ENCODE data around the gene SNX19. TPM values are rescaled to one million over a fixed set of nuclear protein-coding genes. Genes with fewer than 3 reads are reported as not detected.

The SNX19 gene
- total RNA-seq, 1 donor from 2014 or later: 32.8 TPM

DNA sequence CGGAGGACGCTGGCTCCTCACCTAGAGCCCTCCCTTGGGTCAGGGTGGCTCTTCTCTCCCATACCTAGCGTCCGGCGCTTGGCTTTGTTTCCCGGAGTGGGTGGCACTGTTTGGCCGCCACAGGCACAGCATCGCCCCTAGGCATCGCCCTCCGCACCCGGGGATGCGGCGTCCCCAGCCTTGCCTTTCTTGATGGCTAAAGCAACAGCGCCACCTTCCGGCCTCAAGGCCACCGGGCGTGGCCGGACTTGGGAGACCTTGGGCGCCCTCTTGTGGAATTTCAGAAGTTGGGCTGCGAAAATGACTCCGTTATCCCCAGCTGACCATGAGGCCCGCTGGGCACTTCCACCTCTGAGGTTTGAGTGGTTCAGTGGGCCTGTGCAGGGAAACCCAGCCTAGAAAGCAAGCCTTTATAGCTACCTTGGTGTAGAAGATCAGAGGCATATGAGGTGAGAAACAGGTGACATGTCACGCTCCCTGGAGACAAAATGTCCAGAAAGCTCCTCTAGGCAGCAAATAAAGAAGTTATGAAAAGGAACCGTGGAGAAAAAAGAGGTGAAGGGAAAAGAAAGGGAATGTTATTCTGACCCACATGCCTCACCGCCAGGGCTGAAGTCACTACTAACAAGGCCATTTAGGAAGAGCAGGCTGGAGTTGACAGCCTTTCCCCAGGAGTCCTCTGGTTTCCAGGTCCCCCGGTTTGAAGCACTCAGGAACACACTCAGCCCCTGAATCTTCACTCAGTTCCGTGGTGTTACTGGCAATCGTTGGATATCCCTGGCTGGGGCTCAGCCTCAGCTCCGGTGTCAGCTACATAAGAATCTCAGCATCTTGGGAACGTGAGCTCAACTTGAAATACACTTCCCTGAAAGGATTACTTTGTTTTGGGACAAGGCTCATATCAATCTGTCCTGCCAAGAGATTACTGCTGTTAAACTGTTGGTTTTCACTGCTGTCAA is 54.1 kb downstream of the SNX19 start:
- Histone ChIP-seq H3K9ac (no peak overlapping the region), H3K4me3 (no peak overlapping the region), H2AFZ (replicated peaks) (peak overlapping the region; percentile 64), H3K4me1 (peaks cover 8% of the 10 kb centered on the region), H3K36me3 (no peaks in the 10 kb centered on the region), H4K20me1 (ENCODE audit: low read depth) (no peaks in the 10 kb centered on the region), H3F3A (ENCODE audit: low read depth) (no peaks in the 10 kb centered on the region), H3K9me3 (ENCODE audit: low read depth) (no peaks in the 10 kb centered on the region), H3K4me2 (peak overlapping the region; percentile 25), H3K27me3 (peaks cover 6% of the 10 kb centered on the region), H3K27ac (no peak overlapping the region), H3K79me2 (ENCODE audit: low read depth) (no peaks in the 10 kb centered on the region)
- TF ChIP-seq, protein P1, sequence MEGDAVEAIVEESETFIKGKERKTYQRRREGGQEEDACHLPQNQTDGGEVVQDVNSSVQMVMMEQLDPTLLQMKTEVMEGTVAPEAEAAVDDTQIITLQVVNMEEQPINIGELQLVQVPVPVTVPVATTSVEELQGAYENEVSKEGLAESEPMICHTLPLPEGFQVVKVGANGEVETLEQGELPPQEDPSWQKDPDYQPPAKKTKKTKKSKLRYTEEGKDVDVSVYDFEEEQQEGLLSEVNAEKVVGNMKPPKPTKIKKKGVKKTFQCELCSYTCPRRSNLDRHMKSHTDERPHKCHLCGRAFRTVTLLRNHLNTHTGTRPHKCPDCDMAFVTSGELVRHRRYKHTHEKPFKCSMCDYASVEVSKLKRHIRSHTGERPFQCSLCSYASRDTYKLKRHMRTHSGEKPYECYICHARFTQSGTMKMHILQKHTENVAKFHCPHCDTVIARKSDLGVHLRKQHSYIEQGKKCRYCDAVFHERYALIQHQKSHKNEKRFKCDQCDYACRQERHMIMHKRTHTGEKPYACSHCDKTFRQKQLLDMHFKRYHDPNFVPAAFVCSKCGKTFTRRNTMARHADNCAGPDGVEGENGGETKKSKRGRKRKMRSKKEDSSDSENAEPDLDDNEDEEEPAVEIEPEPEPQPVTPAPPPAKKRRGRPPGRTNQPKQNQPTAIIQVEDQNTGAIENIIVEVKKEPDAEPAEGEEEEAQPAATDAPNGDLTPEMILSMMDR (IDR thresholded peaks at IDR 0.05): peak; percentile 100
- TF ChIP-seq EZH2phosphoT487 (IDR thresholded peaks at IDR 0.05): no peak
- peaks cover 25% of the 10 kb centered on the region for H3K4me1 Mint-ChIP-seq
- peaks cover 2% of the 10 kb centered on the region for H3K36me3 Mint-ChIP-seq
- DNase-seq (ENCODE audit: low spot score): peak; percentile 98
- peak overlapping the region; percentile 24 for H3K27ac Mint-ChIP-seq
- H3K9me3 Mint-ChIP-seq: peaks cover 1% of the 10 kb centered on the region
- peaks cover 2% of the 10 kb centered on the region for H3K27me3 Mint-ChIP-seq (ENCODE audit: insufficient read depth, low read depth)
- H3K4me3 Mint-ChIP-seq: no peak overlapping the region

DNA sequence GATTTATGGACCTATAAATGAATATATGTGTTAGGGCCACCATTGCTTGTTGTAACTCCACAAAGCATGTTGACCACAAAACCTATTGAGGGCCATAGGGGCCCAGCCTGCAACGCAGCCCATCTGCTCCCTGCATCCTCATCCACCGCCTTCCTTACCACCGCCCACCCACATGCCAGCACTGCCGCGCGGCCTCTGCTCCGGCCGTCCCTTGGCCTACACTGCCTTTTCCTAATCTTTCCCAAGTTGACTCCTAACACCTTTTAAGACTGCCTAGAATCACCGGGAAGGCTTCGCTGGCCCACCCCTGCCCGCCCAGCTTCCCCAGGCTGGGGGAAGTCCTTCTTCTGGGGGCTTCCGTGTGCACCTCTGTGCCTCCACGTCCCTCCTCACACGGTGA is 55.0 kb downstream of the SNX19 start:
- H3K27me3 ChIP-seq: peaks cover 6% of the 10 kb centered on the region
- Mint-ChIP-seq H3K9me3 (peaks cover 8% of the 10 kb centered on the region), H3K4me3 (no peak overlapping the region), H3K4me1 (peaks cover 25% of the 10 kb centered on the region), H3K27me3 (ENCODE audit: insufficient read depth, low read depth) (peaks cover 2% of the 10 kb centered on the region), H3K36me3 (peaks cover 2% of the 10 kb centered on the region), H3K27ac (no peak overlapping the region)
- H3K27ac ChIP-seq: no peak overlapping the region
- no peaks in the 10 kb centered on the region for H4K20me1 ChIP-seq (ENCODE audit: low read depth)
- H3K4me3 ChIP-seq: no peak overlapping the region
- H3K4me1 ChIP-seq: peaks cover 8% of the 10 kb centered on the region
- no peaks in the 10 kb centered on the region for H3K79me2 ChIP-seq (ENCODE audit: low read depth)
- H3K9me3 ChIP-seq (ENCODE audit: low read depth): no peaks in the 10 kb centered on the region
- H3K9ac ChIP-seq: no peak overlapping the region
- H3K36me3 ChIP-seq: no peaks in the 10 kb centered on the region
- peak overlapping the region; percentile 64 for H2AFZ ChIP-seq (replicated peaks)
- H3K4me2 ChIP-seq: no peak overlapping the region
- H3F3A ChIP-seq (ENCODE audit: low read depth): no peaks in the 10 kb centered on the region
- no peak for DNase-seq (ENCODE audit: low spot score)
- TF ChIP-seq EZH2phosphoT487 (IDR thresholded peaks at IDR 0.05): no peak
- no peak for TF ChIP-seq EZH2 (IDR thresholded peaks at IDR 0.05)
- TF ChIP-seq, protein P1 (IDR thresholded peaks at IDR 0.05): no peak

DNA sequence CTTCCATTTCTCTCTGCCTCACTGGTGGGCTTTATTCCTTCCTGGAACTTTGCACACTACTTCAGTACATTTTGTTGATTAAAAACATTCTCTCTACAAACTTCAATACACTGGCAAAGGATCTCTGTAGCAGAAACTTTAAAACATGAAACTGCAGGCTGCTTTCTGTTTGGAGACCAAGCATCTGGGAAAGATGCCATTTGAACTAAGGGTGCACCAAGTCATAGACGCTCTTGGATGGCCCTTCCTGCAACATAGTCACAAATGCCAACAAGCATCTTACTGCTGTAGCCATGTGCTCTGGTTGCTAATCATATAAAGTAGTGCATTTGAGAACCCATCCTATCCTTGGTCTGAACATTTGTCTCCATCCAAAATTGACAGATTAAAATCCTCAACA is 56.4 kb downstream of the SNX19 start:
- H3K4me3 Mint-ChIP-seq: no peak overlapping the region

More for the DNA sequence above, 56.4 kb downstream of the SNX19 start:
- Mint-ChIP-seq H3K27me3 (ENCODE audit: insufficient read depth, low read depth) (peaks cover 2% of the 10 kb centered on the region), H3K4me1 (peaks cover 16% of the 10 kb centered on the region), H3K36me3 (peaks cover 2% of the 10 kb centered on the region), H3K27ac (no peak overlapping the region), H3K9me3 (peaks cover 11% of the 10 kb centered on the region)
- Histone ChIP-seq H3K9me3 (ENCODE audit: low read depth) (no peaks in the 10 kb centered on the region), H3K4me3 (no peak overlapping the region), H3K27ac (no peak overlapping the region), H3K27me3 (peaks cover 6% of the 10 kb centered on the region), H3K36me3 (no peaks in the 10 kb centered on the region), H3K4me1 (peaks cover under 1% of the 10 kb centered on the region), H3K79me2 (ENCODE audit: low read depth) (no peaks in the 10 kb centered on the region), H2AFZ (replicated peaks) (no peak overlapping the region), H3F3A (ENCODE audit: low read depth) (no peaks in the 10 kb centered on the region), H3K9ac (no peak overlapping the region), H3K4me2 (no peak overlapping the region), H4K20me1 (ENCODE audit: low read depth) (no peaks in the 10 kb centered on the region)
- TF ChIP-seq, protein P1 (IDR thresholded peaks at IDR 0.05): no peak
- TF ChIP-seq EZH2phosphoT487 (IDR thresholded peaks at IDR 0.05) (no peak), EZH2 (IDR thresholded peaks at IDR 0.05) (no peak)
- DNase-seq (ENCODE audit: low spot score): no peak

All from neural progenitor cell (in vitro differentiated cells).